ENCODE measurements around the gene RAB3IL1. TPM values are rescaled to one million over a fixed set of nuclear protein-coding genes. Genes with fewer than 3 reads are reported as not detected.

The RAB3IL1 gene
- total RNA-seq, 1 experiment from 2014 or later = 7.9 TPM

- TF ChIP-seq EZH2phosphoT487 (IDR thresholded peaks at IDR 0.05; ENCODE audit: borderline replicate concordance, low read length) (no peak), EZH2 (IDR thresholded peaks at IDR 0.05; ENCODE audit: low read length, unreplicated experiment) (no peak)
- no peaks in the 10 kb centered on the region for H3F3A ChIP-seq (ENCODE audit: low read length, unreplicated experiment)
- H3K27me3 ChIP-seq (ENCODE audit: low read length) = no peaks in the 10 kb centered on the region
- peak overlapping the region; percentile 95; the same call in 1 of the 2 replicates for H3K4me3 ChIP-seq (ENCODE audit: low read length)
- intact Hi-C loops (cut with micrococcal nuclease) = loop anchor here (5.0 kb wide), 1 partner anchor 67 kb away; no protein-coding TSS in a partner anchor
- H4K20me1 ChIP-seq (ENCODE audit: low read length) = peaks cover 33% of the 10 kb centered on the region
- H3K4me2 ChIP-seq (ENCODE audit: low read length) = peak overlapping the region; percentile 0; the same call in 1 of the 2 replicates
- TSS peak; percentile 10 for BruUV-seq (replicated peaks)
- DNase-seq (no peak), ATAC-seq (peak; percentile 0; the same call in 1 of the 2 replicates)
- no peak overlapping the region for H2AFZ ChIP-seq (ENCODE audit: low read length)
- H3K9ac ChIP-seq (ENCODE audit: low read length) = no peak overlapping the region
- CTCF ChIA-PET = interaction anchor here (1.0 kb wide), 1 partner anchor 167 kb away, joined by 4 read pairs; no protein-coding TSS in a partner anchor
- peaks cover 25% of the 10 kb centered on the region for H3K4me1 ChIP-seq (ENCODE audit: insufficient read depth, low read length)
- H3K27ac ChIP-seq (ENCODE audit: low read length) = peak overlapping the region; percentile 88
- POLR2A ChIA-PET (ENCODE audit: unreplicated experiment) = interaction anchor here (0.9 kb wide), 1 partner anchor 8 kb away, joined by 4 read pairs; no protein-coding TSS in a partner anchor
- peaks cover 32% of the 10 kb centered on the region for H3K36me3 ChIP-seq (ENCODE audit: low read depth, low read length)
- H3K79me2 ChIP-seq (ENCODE audit: low read length) = peaks cover 47% of the 10 kb centered on the region
- no peaks in the 10 kb centered on the region for H3K9me3 ChIP-seq (ENCODE audit: low read length)
- no peaks in the 10 kb centered on the region for H3K9me2 ChIP-seq (replicated peaks; ENCODE audit: low read length)
Observed at GRCh38 chr11:61964058-61964665, 46.8 kb upstream of the RAB3IL1 start.

GRCh38 chr11:61963282-61964057, 46.1 kb upstream of the RAB3IL1 start:
- Histone ChIP-seq H3K9me3 (ENCODE audit: low read length) (no peaks in the 10 kb centered on the region), H3K27me3 (ENCODE audit: low read length) (no peaks in the 10 kb centered on the region), H3K9ac (ENCODE audit: low read length) (no peak overlapping the region), H3K27ac (ENCODE audit: low read length) (peak overlapping the region; percentile 88), H3K4me3 (ENCODE audit: low read length) (no peak overlapping the region), H3K9me2 (replicated peaks; ENCODE audit: low read length) (no peaks in the 10 kb centered on the region), H3K36me3 (ENCODE audit: low read depth, low read length) (peaks cover 32% of the 10 kb centered on the region), H3K79me2 (ENCODE audit: low read length) (peaks cover 40% of the 10 kb centered on the region), H3F3A (ENCODE audit: low read length, unreplicated experiment) (no peaks in the 10 kb centered on the region), H3K4me2 (ENCODE audit: low read length) (0 out of 2 replicates have a peak overlapping the region, but pooled peaks have one; percentile 0), H4K20me1 (ENCODE audit: low read length) (peaks cover 33% of the 10 kb centered on the region), H2AFZ (ENCODE audit: low read length) (no peak overlapping the region), H3K4me1 (ENCODE audit: insufficient read depth, low read length) (peaks cover 24% of the 10 kb centered on the region)
- DNase-seq (peak; percentile 48), ATAC-seq (peak; percentile 34)
- intact Hi-C loops (cut with micrococcal nuclease) = loop anchor here (1.0 to 5.0 kb wide), 2 partner anchors 66 to 91 kb away; no protein-coding TSS in a partner anchor
- ChIA-PET POLR2A (ENCODE audit: unreplicated experiment) (interaction anchor here (0.9 kb wide), 1 partner anchor 9 kb away, joined by 4 read pairs; no protein-coding TSS in a partner anchor), CTCF (interaction anchor here (0.6 to 1.0 kb wide), 2 partner anchors 167 to 690 kb away, joined by 3 to 4 read pairs; partner anchors contain the start of gene INTS5)
- TF ChIP-seq EZH2 (IDR thresholded peaks at IDR 0.05; ENCODE audit: low read length, unreplicated experiment) (no peak), CTCF (conservative IDR thresholded peaks at IDR 0.05; ENCODE audit: low read depth, low read length) (no peak), EZH2phosphoT487 (IDR thresholded peaks at IDR 0.05; ENCODE audit: borderline replicate concordance, low read length) (no peak)
- BruUV-seq (replicated peaks) = no TSS peak

- POLR2A ChIA-PET (ENCODE audit: unreplicated experiment) = interaction anchor here (0.5 kb wide), 1 partner anchor 90 kb away, joined by 3 read pairs; no protein-coding TSS in a partner anchor
- no peak overlapping the region for H3K4me2 ChIP-seq (ENCODE audit: low read length)
- no peak overlapping the region for H3K9ac ChIP-seq (ENCODE audit: low read length)
- H2AFZ ChIP-seq (ENCODE audit: low read length) = no peak overlapping the region
- peaks cover 18% of the 10 kb centered on the region for H3K4me1 ChIP-seq (ENCODE audit: insufficient read depth, low read length)
- no peak for DNase-seq
- H3K4me3 ChIP-seq (ENCODE audit: low read length) = no peak overlapping the region
- peaks cover 32% of the 10 kb centered on the region for H3K36me3 ChIP-seq (ENCODE audit: low read depth, low read length)
- H3K27me3 ChIP-seq (ENCODE audit: low read length) = no peaks in the 10 kb centered on the region
- intact Hi-C loops (cut with micrococcal nuclease) = loop anchor here (1.0 to 5.0 kb wide), 2 partner anchors 66 to 91 kb away; no protein-coding TSS in a partner anchor
- no peaks in the 10 kb centered on the region for H3K9me3 ChIP-seq (ENCODE audit: low read length)
- TF ChIP-seq EZH2phosphoT487 (IDR thresholded peaks at IDR 0.05; ENCODE audit: borderline replicate concordance, low read length) = no peak
- no peak for TF ChIP-seq CTCF (conservative IDR thresholded peaks at IDR 0.05; ENCODE audit: low read depth, low read length)
- no peak for TF ChIP-seq EZH2 (IDR thresholded peaks at IDR 0.05; ENCODE audit: low read length, unreplicated experiment)
- ATAC-seq = no peak
- H3K79me2 ChIP-seq (ENCODE audit: low read length) = peaks cover 35% of the 10 kb centered on the region
- no TSS peak for BruUV-seq (replicated peaks)
- H3F3A ChIP-seq (ENCODE audit: low read length, unreplicated experiment) = no peaks in the 10 kb centered on the region
- CTCF ChIA-PET = interaction anchor here (0.6 to 1.0 kb wide), 2 partner anchors 166 to 690 kb away, joined by 3 to 4 read pairs; partner anchors contain the start of gene INTS5
- peak overlapping the region; percentile 88 for H3K27ac ChIP-seq (ENCODE audit: low read length)
- peaks cover 33% of the 10 kb centered on the region for H4K20me1 ChIP-seq (ENCODE audit: low read length)
- H3K9me2 ChIP-seq (replicated peaks; ENCODE audit: low read length) = no peaks in the 10 kb centered on the region
Observed at GRCh38 chr11:61963016-61963281, 45.6 kb upstream of the RAB3IL1 start.
